Activated naive CD4-positive, alpha-beta T cell (primary cell): ENCODE measurements around the gene CRYGC.

Experiments
- DNase-seq, 4 experiments: peaks; one replicate each; lab custom pipeline; 2025; lab: John Stamatoyannopoulos, UW

The CRYGC gene

GRCh38 chr2:208096080-208096479 is 33.5 kb downstream of the CRYGC start:
- DNase-seq: no peak

GRCh38 chr2:208093128-208093527 is 36.5 kb downstream of the CRYGC start:
- DNase-seq: no peak

- DNase-seq: no peak
These were observed 37.4 kb downstream of the CRYGC start for GRCh38 chr2:208092093-208092832.

GRCh38 chr2:208090420-208090819 is 39.2 kb downstream of the CRYGC start:
- no peak for DNase-seq

GRCh38 chr2:208086029-208086428 is 43.6 kb downstream of the CRYGC start:
- DNase-seq: no peak

- DNase-seq: no peak
These were observed 45.8 kb downstream of the CRYGC start for GRCh38 chr2:208083807-208084206.
